IMR-90 (cell line): ENCODE data around the gene GAPVD1. TPM values are rescaled to one million over a fixed set of nuclear protein-coding genes. Genes with fewer than 3 reads are reported as not detected.

ENCODE experiments used
- ATAC-seq: fragments of 200-7000 bp; cut with Tn5 transposase; 2 replicates; pipeline ENCODE4 v1.9.1; 2020; ENCODE audit warnings: low read depth, mild to moderate bottlenecking, moderate library complexity
- BruUV-seq: library from RNA; stranded (reverse); fragments of 400-500 nt; replicated peaks from 2 replicates; lab custom pipeline; 2021; lab: Mats Ljungman, UMichigan
- CTCF ChIA-PET: fragments of 300-600 bp; formaldehyde crosslinking; extraction: SDS; loops from one replicate; lab custom pipeline; 2021; ENCODE audit warnings: antibody characterized with exemption; lab: Yijun Ruan, JAX
- POLR2A ChIA-PET: fragments of 300-600 bp; sonication (Branson Sonifier 250); formaldehyde crosslinking; loops from one replicate; lab custom pipeline; 2022; ENCODE audit warnings: antibody characterized with exemption; ENCODE audit not compliant: unreplicated experiment; lab: Charles Lee
- DNase-seq: peaks from one replicate; pipeline ENCODE4 v3.0.0; 2013
- H2AFZ ChIP-seq: replicated peaks from 2 replicates; pipeline ENCODE3; 2013; ENCODE audit warnings: low read length, mild to moderate bottlenecking; ENCODE audit not compliant: poor library complexity
- H2AK5ac ChIP-seq: 2 replicates; pipeline ENCODE4 v1.6.1; 2013; ENCODE audit warnings: low read depth, low read length, inconsistent platforms
- H2AK9ac ChIP-seq: replicated peaks from 2 replicates; pipeline ENCODE3; 2013; ENCODE audit warnings: mild to moderate bottlenecking, low read depth, low read length, moderate library complexity; ENCODE audit not compliant: poor library complexity
- H2BK120ac ChIP-seq: 2 replicates; pipeline ENCODE4 v1.6.1; 2013; ENCODE audit warnings: low read depth, low read length, inconsistent platforms
- H2BK15ac ChIP-seq: 3 replicates; pipeline ENCODE4 v1.6.1; 2013; ENCODE audit warnings: low read depth, low read length, inconsistent platforms
- H2BK20ac ChIP-seq: 2 replicates; pipeline ENCODE4 v1.6.1; 2013; ENCODE audit warnings: low read depth, mild to moderate bottlenecking, inconsistent platforms, low read length, moderate library complexity
- H2BK5ac ChIP-seq: 2 replicates; pipeline ENCODE4 v1.6.1; 2013; ENCODE audit warnings: mild to moderate bottlenecking, low read depth, low read length, inconsistent platforms; ENCODE audit not compliant: poor library complexity, severe bottlenecking
- H3K14ac ChIP-seq: replicated peaks from 2 replicates; pipeline ENCODE4 v1.6.1; 2013; ENCODE audit warnings: low read depth, low read length, inconsistent platforms
- H3K18ac ChIP-seq: 2 replicates; pipeline ENCODE4 v1.6.1; 2013; ENCODE audit warnings: low read depth, low read length, control low read depth
- H3K23ac ChIP-seq: 2 replicates; pipeline ENCODE4 v1.6.1; 2013; ENCODE audit warnings: low read depth, low read length, inconsistent platforms
- H3K27ac ChIP-seq: 2 replicates; pipeline ENCODE4 v1.5.1; 2013; ENCODE audit warnings: mild to moderate bottlenecking, control low read depth, low read length; ENCODE audit not compliant: insufficient read depth
- H3K27me3 ChIP-seq: 2 replicates; pipeline ENCODE4 v1.6.1; 2013; ENCODE audit warnings: low read length; ENCODE audit not compliant: control insufficient read depth, insufficient read depth
- H3K36me3 ChIP-seq: 2 replicates; pipeline ENCODE4 v1.6.1; 2013; ENCODE audit warnings: low read length, mixed read lengths; ENCODE audit not compliant: control insufficient read depth, insufficient read depth
- H3K4ac ChIP-seq: 2 replicates; pipeline ENCODE4 v1.6.1; 2013; ENCODE audit warnings: low read depth, low read length, inconsistent platforms
- H3K4me1 ChIP-seq: 2 replicates; pipeline ENCODE4 v1.6.1; 2013; ENCODE audit warnings: low read length, mixed read lengths; ENCODE audit not compliant: control insufficient read depth, insufficient read depth
- H3K4me2 ChIP-seq: 2 replicates; pipeline ENCODE4 v1.6.1; 2013; ENCODE audit warnings: low read depth, mild to moderate bottlenecking, control low read depth, low read length, moderate library complexity
- H3K4me3 ChIP-seq: 2 replicates; pipeline ENCODE4 v1.5.1; 2013; ENCODE audit warnings: low read depth, mild to moderate bottlenecking, control low read depth, low read length, moderate library complexity; ENCODE audit not compliant: insufficient read depth
- H3K56ac ChIP-seq: 2 replicates; pipeline ENCODE4 v1.6.1; 2013; ENCODE audit warnings: low read length, inconsistent platforms; ENCODE audit not compliant: insufficient read depth; ENCODE audit errors: extremely low read depth
- H3K79me1 ChIP-seq, 2 experiments: 2 replicates each; pipeline ENCODE4 v1.6.1; 2013; ENCODE audit warnings: low read length in 2 of 2, inconsistent platforms in 1 of 2, low read depth in 1 of 2
- H3K9ac ChIP-seq: 2 replicates; pipeline ENCODE4 v1.6.1; 2013; ENCODE audit warnings: low read depth, low read length, control low read depth
- H3K9me1 ChIP-seq: 2 replicates; pipeline ENCODE4 v1.6.1; 2013; ENCODE audit warnings: low read length, inconsistent platforms; ENCODE audit not compliant: insufficient read depth
- H3K9me3 ChIP-seq: 2 replicates; pipeline ENCODE4 v1.6.1; 2013; ENCODE audit warnings: low read length; ENCODE audit not compliant: control insufficient read depth, insufficient read depth
- H4K20me1 ChIP-seq: 2 replicates; pipeline ENCODE4 v1.6.1; 2013; ENCODE audit warnings: low read length, inconsistent platforms; ENCODE audit not compliant: insufficient read depth
- H4K5ac ChIP-seq: 2 replicates; pipeline ENCODE4 v1.6.1; 2013; ENCODE audit warnings: mild to moderate bottlenecking, low read depth, low read length, control low read depth
- H4K8ac ChIP-seq, 2 experiments: 2 replicates each; pipeline ENCODE4 v1.6.1; 2013; ENCODE audit warnings: low read depth in 2 of 2, low read length in 2 of 2, control low read depth in 1 of 2, inconsistent platforms in 1 of 2
- H4K91ac ChIP-seq: 2 replicates; pipeline ENCODE4 v1.6.1; 2013; ENCODE audit warnings: low read depth, low read length, inconsistent platforms; ENCODE audit not compliant: insufficient read depth
- BHLHE40 ChIP-seq: fragments of 150-350 bp; IDR thresholded peaks from 2 replicates; pipeline ENCODE4 v1.6.1; 2016; ENCODE audit warnings: mild to moderate bottlenecking, low read depth, low read length
- CHD1 ChIP-seq: IDR thresholded peaks from 2 replicates; pipeline ENCODE4 v1.6.1; 2012; ENCODE audit warnings: low read depth, low read length, improper control_type of control experiment
- CTCF ChIP-seq: conservative IDR thresholded peaks from 2 replicates; pipeline ENCODE4 v1.5.1; 2012; ENCODE audit warnings: mild to moderate bottlenecking, low read depth, low read length, improper control_type of control experiment
- FOS ChIP-seq: fragments of 150-350 bp; IDR thresholded peaks from 2 replicates; pipeline ENCODE4 v1.6.1; 2016; ENCODE audit warnings: low read depth, low read length
- MAZ ChIP-seq: IDR thresholded peaks from 2 replicates; pipeline ENCODE4 v1.6.1; 2012; ENCODE audit warnings: low read depth, mild to moderate bottlenecking, low read length, improper control_type of control experiment, moderate library complexity, borderline replicate concordance
- NFE2L2 ChIP-seq: fragments of 150-350 bp; IDR thresholded peaks from 2 replicates; pipeline ENCODE4 v1.6.1; 2016; ENCODE audit warnings: low read depth, mild to moderate bottlenecking, low read length
- POLR2A ChIP-seq: IDR thresholded peaks from 2 replicates; pipeline ENCODE4 v1.6.1; 2012; ENCODE audit warnings: mild to moderate bottlenecking, low read depth, low read length
- RAD21 ChIP-seq: IDR thresholded peaks from 2 replicates; pipeline ENCODE4 v1.6.1; 2012; ENCODE audit warnings: low read length, improper control_type of control experiment
- RCOR1 ChIP-seq: IDR thresholded peaks from 2 replicates; pipeline ENCODE4 v1.6.1; 2012; ENCODE audit warnings: mild to moderate bottlenecking, low read length, improper control_type of control experiment; ENCODE audit not compliant: insufficient replicate concordance
- RFX5 ChIP-seq: IDR thresholded peaks from 2 replicates; pipeline ENCODE4 v1.8.0; 2012; ENCODE audit warnings: low read depth, mild to moderate bottlenecking, low read length, moderate library complexity
- SMC3 ChIP-seq: fragments of 150-350 bp; IDR thresholded peaks from 2 replicates; pipeline ENCODE4 v1.6.1; 2016; ENCODE audit warnings: low read depth, mild to moderate bottlenecking, antibody characterized with exemption, low read length, moderate library complexity
- WGBS, 2 experiments: methylation state at CpG; one replicate each; pipeline versions ENCODE4 v1.1.5 to v1.1.7; 2013; ENCODE audit warnings: missing lambda C conversion rate in 2 of 2; ENCODE audit not compliant: insufficient read length in 1 of 2; ENCODE audit errors: extremely low coverage in 2 of 2; 5-methylcytosine and 5-hydroxymethylcytosine counted together
- dilution Hi-C: fragments of 300-500 bp; cut with HindIII; formaldehyde crosslinking; loops from one replicate; pipeline ENCODE4 v1.14.3; 2018; ENCODE audit warnings: low sequenced_read_pairs; ENCODE audit not compliant: unreplicated experiment
- in situ Hi-C: fragments of 300-500 bp; cut with MboI; formaldehyde crosslinking; loops from 3 replicates; pipeline ENCODE4 v1.14.3; 2019; ENCODE audit warnings: low sequenced_read_pairs, inconsistent platforms, mixed read lengths
- intact Hi-C: fragments of 100-400 bp; cut with micrococcal nuclease; formaldehyde crosslinking; loops from 2 replicates; pipeline ENCODE4 v1.10.0; 2022
- polyA plus RNA-seq, 3 experiments: library from polyadenylated mRNA; depleted of rRNA; stranded (reverse); fragments of >200 nt; gene quantifications; 2 replicates each; pipeline ENCODE4 v1.2.3, GENCODE V29; 2012; ENCODE audit warnings: low replicate concordance in 1 of 3
- total RNA-seq: library from RNA; depleted of rRNA; stranded (reverse); fragments of >200 nt; gene quantifications from 2 replicates; pipeline ENCODE4 v1.2.3, GENCODE V29; 2012

GAPVD1 gene
- total and polyA plus RNA-seq, 2 of the 4 experiments (the other 2 are of a cell fraction) = 13.8 to 50.9 TPM

- Histone ChIP-seq H3K79me1 (no peaks in the 10 kb centered on the region), H4K91ac (no peak overlapping the region), H3K4me1 (no peaks in the 10 kb centered on the region), H2AK5ac (no peak overlapping the region), H3K27me3 (no peaks in the 10 kb centered on the region; the same call in 1 of the 2 replicates), H3K4me2 (no peak overlapping the region), H3K18ac (no peak overlapping the region), H3K9me3 (no peaks in the 10 kb centered on the region), H3K4ac (no peak overlapping the region), H2AK9ac (peak overlapping the region; percentile 65), H3K36me3 (no peaks in the 10 kb centered on the region), H2BK20ac (no peak overlapping the region), H4K5ac (no peak overlapping the region), H3K14ac (no peak overlapping the region), H2BK120ac (no peak overlapping the region), H4K8ac (no peak overlapping the region), H2AFZ (no peak overlapping the region), H3K4me3 (no peak overlapping the region), H3K9me1 (no peaks in the 10 kb centered on the region), H3K23ac (no peak overlapping the region), H3K9ac (no peak overlapping the region), H2BK15ac (no peak overlapping the region), H4K20me1 (no peaks in the 10 kb centered on the region), H3K27ac (no peak overlapping the region), H3K56ac (no peak overlapping the region), H2BK5ac (no peak overlapping the region)
- ChIA-PET CTCF (no interaction called here), POLR2A (interaction anchor here (0.5 kb wide), 1 partner anchor 93 kb away, joined by 7 read pairs; no protein-coding TSS in a partner anchor)
- no TSS peak for BruUV-seq
- dilution Hi-C loops (no loop called here), in situ Hi-C loops (no loop called here), intact Hi-C loops (no loop called here)
- no peak for TF ChIP-seq RCOR1
- no peak for TF ChIP-seq POLR2A
- TF ChIP-seq FOS = no peak
- TF ChIP-seq CTCF = no peak
- no peak for TF ChIP-seq RAD21
- TF ChIP-seq RFX5 = no peak
- no peak for TF ChIP-seq CHD1
- no peak for TF ChIP-seq SMC3
- no peak for TF ChIP-seq NFE2L2
- TF ChIP-seq BHLHE40 = no peak
- no peak for TF ChIP-seq MAZ
- WGBS, 2 experiments = 92% methylated on average over 4 of the region's 14 CpGs; no CpG with 5 or more reads in 1 of the 2 experiments
- no peak for DNase-seq
- ATAC-seq = no peak
These were observed 126.4 kb downstream of the GAPVD1 start for GRCh38 chr9:125387861-125388524.
